MV-4-11 (cell line): ENCODE results near the gene LSM5.

Experiments
- DNase-seq: peaks from one replicate; lab custom pipeline; 2025; lab: John Stamatoyannopoulos, UW

LSM5 gene

DNA sequence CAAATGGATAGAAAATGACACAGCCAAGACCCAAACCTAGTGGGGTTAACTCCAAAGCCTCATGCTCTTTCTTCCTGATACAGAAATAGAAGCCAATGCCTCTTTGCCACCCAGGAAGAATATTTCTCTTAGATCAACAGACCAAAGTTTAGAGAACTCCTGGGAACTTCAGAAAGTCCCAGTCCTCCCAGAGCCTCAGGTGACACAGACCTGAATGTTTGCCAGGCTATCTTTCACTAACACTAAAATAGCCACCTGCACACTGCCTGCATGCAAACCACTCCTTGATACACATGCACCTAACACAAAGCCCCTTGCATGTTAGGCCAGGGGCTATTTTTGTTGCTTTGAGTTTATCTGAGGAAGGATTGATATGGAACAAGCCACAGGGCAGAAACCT, 27.7 kb downstream of the LSM5 start:
- DNase-seq, result no peak

DNA sequence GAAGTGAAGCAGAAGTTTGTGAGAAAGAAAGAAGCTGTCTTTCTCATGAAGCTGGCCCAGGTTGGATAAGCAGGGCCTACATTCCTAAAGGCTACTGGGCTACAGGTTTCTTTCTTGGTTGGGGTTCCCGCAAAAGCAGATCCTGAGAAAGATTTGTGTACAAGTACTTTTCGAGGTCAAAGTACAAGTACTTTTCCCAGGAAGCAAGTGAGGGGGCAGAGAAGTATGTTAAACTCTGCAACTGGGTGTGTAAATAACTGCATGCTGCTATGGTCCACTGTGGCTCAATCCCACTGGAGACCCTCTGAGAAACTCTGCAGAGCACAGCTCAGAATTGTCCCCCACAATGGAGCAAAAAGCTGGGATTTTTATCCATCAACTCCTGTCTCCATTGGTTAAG, 28.7 kb downstream of the LSM5 start:
- no peak for DNase-seq

DNA sequence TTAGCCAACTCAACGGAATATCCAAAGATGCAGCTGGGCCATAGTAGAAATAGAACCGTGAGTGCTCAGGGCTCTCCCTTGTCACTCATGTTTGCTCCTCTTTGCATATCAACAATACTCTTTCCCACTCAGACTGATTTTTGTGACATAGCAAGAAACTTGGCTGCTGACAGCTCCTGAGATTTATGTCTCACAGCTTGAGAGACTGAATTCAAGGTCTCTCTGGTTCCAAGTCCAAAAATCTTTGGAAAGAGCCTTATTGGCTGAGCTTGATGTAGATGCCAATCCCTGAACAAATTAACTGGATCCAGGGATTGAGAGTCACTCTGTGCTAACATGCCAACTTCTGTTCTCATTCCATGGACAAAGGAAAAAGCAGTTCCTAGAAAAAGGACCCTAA, 30.4 kb downstream of the LSM5 start:
- DNase-seq, result no peak

GRCh38 chr7:32458025-32458424, 32.2 kb downstream of the LSM5 start:
- DNase-seq, result no peak

- DNase-seq, result no peak
These were observed 36.7 kb downstream of the LSM5 start for GRCh38 chr7:32453341-32454011.

- DNase-seq, result no peak
These were observed 43.0 kb downstream of the LSM5 start for GRCh38 chr7:32447218-32447617.

GRCh38 chr7:32436146-32436928, 53.8 kb downstream of the LSM5 start:
- DNase-seq, result no peak
